ENCODE data around the gene CLK1. TPM values are rescaled to one million over a fixed set of nuclear protein-coding genes. Genes with fewer than 3 reads are reported as not detected.

CLK1 gene
- total and polyA plus RNA-seq, 9 of the 15 experiments (the other 6 are each of a cell fraction or from before 2014, with no cell fraction given), result 29.3 to 99.2 (median 47.0) TPM

GRCh38 chr2:200812122-200813022 is 52.1 kb downstream of the CLK1 start (continued):
- TF ChIP-seq, protein P1, sequence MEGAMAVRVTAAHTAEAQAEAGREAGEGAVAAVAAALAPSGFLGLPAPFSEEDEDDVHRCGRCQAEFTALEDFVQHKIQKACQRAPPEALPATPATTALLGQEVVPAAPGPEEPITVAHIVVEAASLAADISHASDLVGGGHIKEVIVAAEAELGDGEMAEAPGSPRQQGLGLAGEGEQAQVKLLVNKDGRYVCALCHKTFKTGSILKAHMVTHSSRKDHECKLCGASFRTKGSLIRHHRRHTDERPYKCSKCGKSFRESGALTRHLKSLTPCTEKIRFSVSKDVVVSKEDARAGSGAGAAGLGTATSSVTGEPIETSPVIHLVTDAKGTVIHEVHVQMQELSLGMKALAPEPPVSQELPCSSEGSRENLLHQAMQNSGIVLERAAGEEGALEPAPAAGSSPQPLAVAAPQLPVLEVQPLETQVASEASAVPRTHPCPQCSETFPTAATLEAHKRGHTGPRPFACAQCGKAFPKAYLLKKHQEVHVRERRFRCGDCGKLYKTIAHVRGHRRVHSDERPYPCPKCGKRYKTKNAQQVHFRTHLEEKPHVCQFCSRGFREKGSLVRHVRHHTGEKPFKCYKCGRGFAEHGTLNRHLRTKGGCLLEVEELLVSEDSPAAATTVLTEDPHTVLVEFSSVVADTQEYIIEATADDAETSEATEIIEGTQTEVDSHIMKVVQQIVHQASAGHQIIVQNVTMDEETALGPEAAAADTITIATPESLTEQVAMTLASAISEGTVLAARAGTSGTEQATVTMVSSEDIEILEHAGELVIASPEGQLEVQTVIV (CRISPR knock-in tag; IDR thresholded peaks at IDR 0.05; ENCODE audit: borderline replicate concordance), result no peak
- no peak for TF ChIP-seq RFX1 (IDR thresholded peaks at IDR 0.05)
- no peak for TF ChIP-seq PML (IDR thresholded peaks at IDR 0.05; ENCODE audit: low read length)
- no peak for TF ChIP-seq RBM17 (IDR thresholded peaks at IDR 0.05; ENCODE audit: borderline replicate concordance, low read depth, low read length)
- no peak for TF ChIP-seq PHB (CRISPR knock-in tag; IDR thresholded peaks at IDR 0.05)
- no peak for TF ChIP-seq HEY1 (CRISPR knock-in tag; IDR thresholded peaks at IDR 0.05; ENCODE audit: borderline replicate concordance)
- TF ChIP-seq SIN3A (IDR thresholded peaks at IDR 0.05; ENCODE audit: borderline replicate concordance in 2 of 2, control insufficient read depth in 1 of 2, low read depth in 2 of 2, low read length in 2 of 2), result 0 out of 4 replicates have a peak, but pooled peaks of 1 of the 2 experiments have one; percentile 4
- TF ChIP-seq HSF4 (CRISPR knock-in tag; IDR thresholded peaks at IDR 0.05; ENCODE audit: borderline replicate concordance), result no peak
- TF ChIP-seq, protein P2, sequence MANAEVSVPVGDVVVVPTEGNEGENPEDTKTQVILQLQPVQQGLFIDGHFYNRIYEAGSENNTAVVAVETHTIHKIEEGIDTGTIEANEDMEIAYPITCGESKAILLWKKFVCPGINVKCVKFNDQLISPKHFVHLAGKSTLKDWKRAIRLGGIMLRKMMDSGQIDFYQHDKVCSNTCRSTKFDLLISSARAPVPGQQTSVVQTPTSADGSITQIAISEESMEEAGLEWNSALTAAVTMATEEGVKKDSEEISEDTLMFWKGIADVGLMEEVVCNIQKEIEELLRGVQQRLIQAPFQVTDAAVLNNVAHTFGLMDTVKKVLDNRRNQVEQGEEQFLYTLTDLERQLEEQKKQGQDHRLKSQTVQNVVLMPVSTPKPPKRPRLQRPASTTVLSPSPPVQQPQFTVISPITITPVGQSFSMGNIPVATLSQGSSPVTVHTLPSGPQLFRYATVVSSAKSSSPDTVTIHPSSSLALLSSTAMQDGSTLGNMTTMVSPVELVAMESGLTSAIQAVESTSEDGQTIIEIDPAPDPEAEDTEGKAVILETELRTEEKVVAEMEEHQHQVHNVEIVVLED (CRISPR knock-in tag; IDR thresholded peaks at IDR 0.05), result no peak
- no peak for TF ChIP-seq ZNF707 (CRISPR knock-in tag; conservative IDR thresholded peaks at IDR 0.05)
- TF ChIP-seq LCOR (CRISPR knock-in tag; IDR thresholded peaks at IDR 0.05), result no peak
- peak; percentile 36 for TF ChIP-seq TAF1 (IDR thresholded peaks at IDR 0.05; ENCODE audit: control insufficient read depth, extremely low read depth, insufficient read depth, low read length, severe bottlenecking)
- TF ChIP-seq SAP30 (IDR thresholded peaks at IDR 0.05; ENCODE audit: borderline replicate concordance, insufficient read depth, low read depth, low read length, poor library complexity, severe bottlenecking), result peak; percentile 17
- TF ChIP-seq ZNF124 (CRISPR knock-in tag; IDR thresholded peaks at IDR 0.05), result no peak
- TF ChIP-seq ZNF431 (CRISPR knock-in tag; IDR thresholded peaks at IDR 0.05), result no peak
- no peak for TF ChIP-seq CBX8 (IDR thresholded peaks at IDR 0.05; ENCODE audit: borderline replicate concordance, extremely low read depth, low read depth, low read length, poor library complexity, severe bottlenecking)
- 0 out of 2 replicates have a peak, but pooled peaks have one; percentile 50 for TF ChIP-seq ARID2 (IDR thresholded peaks at IDR 0.05)
- TF ChIP-seq BRF1 (IDR thresholded peaks at IDR 0.05; ENCODE audit: borderline replicate concordance, extremely low read depth, insufficient read length), result no peak
- TF ChIP-seq, protein P3, sequence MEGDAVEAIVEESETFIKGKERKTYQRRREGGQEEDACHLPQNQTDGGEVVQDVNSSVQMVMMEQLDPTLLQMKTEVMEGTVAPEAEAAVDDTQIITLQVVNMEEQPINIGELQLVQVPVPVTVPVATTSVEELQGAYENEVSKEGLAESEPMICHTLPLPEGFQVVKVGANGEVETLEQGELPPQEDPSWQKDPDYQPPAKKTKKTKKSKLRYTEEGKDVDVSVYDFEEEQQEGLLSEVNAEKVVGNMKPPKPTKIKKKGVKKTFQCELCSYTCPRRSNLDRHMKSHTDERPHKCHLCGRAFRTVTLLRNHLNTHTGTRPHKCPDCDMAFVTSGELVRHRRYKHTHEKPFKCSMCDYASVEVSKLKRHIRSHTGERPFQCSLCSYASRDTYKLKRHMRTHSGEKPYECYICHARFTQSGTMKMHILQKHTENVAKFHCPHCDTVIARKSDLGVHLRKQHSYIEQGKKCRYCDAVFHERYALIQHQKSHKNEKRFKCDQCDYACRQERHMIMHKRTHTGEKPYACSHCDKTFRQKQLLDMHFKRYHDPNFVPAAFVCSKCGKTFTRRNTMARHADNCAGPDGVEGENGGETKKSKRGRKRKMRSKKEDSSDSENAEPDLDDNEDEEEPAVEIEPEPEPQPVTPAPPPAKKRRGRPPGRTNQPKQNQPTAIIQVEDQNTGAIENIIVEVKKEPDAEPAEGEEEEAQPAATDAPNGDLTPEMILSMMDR (IDR thresholded peaks at IDR 0.05 in 2 of 3, conservative IDR thresholded peaks at IDR 0.05 in 1 of 3; ENCODE audit: insufficient read depth in 2 of 3, low read depth in 1 of 3, low read length in 3 of 3), result peak; percentile 65 to 75 (median 68); a peak in 5 of 6 replicates
- TF ChIP-seq RBM14 (IDR thresholded peaks at IDR 0.05; ENCODE audit: borderline replicate concordance, insufficient read depth, low read depth, low read length), result no peak

All from K562 (cell line).